UCSD-AML1 (cell line): ENCODE data around the gene CRHR1.
"Not testable (repeated sequence)": the region's sequence is repeated elsewhere in the genome, so short reads cannot be mapped to it uniquely, and the experiment has no call there.

Experiments used
- DNase-seq: peaks from one replicate; lab custom pipeline; 2025; ENCODE audit not compliant: unreplicated experiment; lab: John Stamatoyannopoulos, UW

The CRHR1 gene

GRCh38 chr17:45784293-45784740 is at the start of gene CRHR1:
Gene CRHR1, plus strand, starts transcription at chr17:45784320. Its CDS starts 225 bp downstream, at chr17:45784545.
- DNase-seq, result no peak

- no peak for DNase-seq
These were observed 49.5 kb upstream of the CRHR1 start for GRCh38 chr17:45734598-45734997.

GRCh38 chr17:45735488-45735887 is 48.6 kb upstream of the CRHR1 start:
- no peak for DNase-seq

- DNase-seq, result no peak
These were observed 44.3 kb upstream of the CRHR1 start for GRCh38 chr17:45739786-45740185.

- no peak for DNase-seq
These were observed 43.4 kb upstream of the CRHR1 start for GRCh38 chr17:45740553-45741330.

- DNase-seq, result no peak
These were observed 41.9 kb upstream of the CRHR1 start for GRCh38 chr17:45742251-45742650.

- DNase-seq, result no peak
These were observed 40.3 kb upstream of the CRHR1 start for GRCh38 chr17:45743626-45744326.

- DNase-seq, result not testable (repeated sequence)
These were observed 39.3 kb upstream of the CRHR1 start for GRCh38 chr17:45744826-45745225.

GRCh38 chr17:45745601-45746494 is 38.3 kb upstream of the CRHR1 start:
- no peak for DNase-seq

- DNase-seq, result no peak
These were observed 36.2 kb upstream of the CRHR1 start for GRCh38 chr17:45747911-45748310.

GRCh38 chr17:45748731-45749310 is 35.3 kb upstream of the CRHR1 start:
- DNase-seq, result no peak

- no peak for DNase-seq
These were observed 34.2 kb upstream of the CRHR1 start for GRCh38 chr17:45749831-45750335.

- DNase-seq, result no peak
These were observed 33.2 kb upstream of the CRHR1 start for GRCh38 chr17:45750779-45751440.

GRCh38 chr17:45751466-45751865 is 32.7 kb upstream of the CRHR1 start:
- no peak for DNase-seq

- no peak for DNase-seq
These were observed 31.9 kb upstream of the CRHR1 start for GRCh38 chr17:45752246-45752645.

GRCh38 chr17:45753645-45754225 is 30.4 kb upstream of the CRHR1 start:
- DNase-seq, result no peak

GRCh38 chr17:45755050-45755449 is 29.1 kb upstream of the CRHR1 start:
- DNase-seq, result no peak

- no peak for DNase-seq
These were observed 27.7 kb upstream of the CRHR1 start for GRCh38 chr17:45756266-45756991.
